Lower leg skin (tissue), 3 donors: Measurements from ENCODE around the gene BCS1L.

Experiments
- CTCF ChIP-seq, 3 donors: fragments of 450-650 bp; IDR thresholded peaks; one replicate each; pipeline ENCODE4 v1.5.1; 2016; ENCODE audit warnings: antibody characterized with exemption in 3 of 3, mild to moderate bottlenecking in 3 of 3, moderate library complexity in 2 of 3
- POLR2A ChIP-seq, 2 donors: fragments of 450-650 bp; IDR thresholded peaks; one replicate each; pipeline ENCODE4 v1.6.1; 2016 to 2017; ENCODE audit warnings: antibody characterized with exemption in 2 of 2, mild to moderate bottlenecking in 1 of 2, moderate library complexity in 1 of 2

GRCh38 chr2:218671654-218672566 is 12.4 kb downstream of the BCS1L start, which contains the start of the genes RNF25 and STK36:
- no peak for TF ChIP-seq CTCF (IDR thresholded peaks at IDR 0.05)
- TF ChIP-seq POLR2A (IDR thresholded peaks at IDR 0.05): no peak
